Inferior parietal cortex (tissue), 1 donor: ENCODE results near the gene CYP11A1.

ENCODE experiments used
- DNase-seq: peaks from one replicate; pipeline ENCODE4 v3.0.0-alpha.2; 2016; ENCODE audit errors: extremely low spot score

Gene CYP11A1

GRCh38 chr15:74367296-74367854, at the start of gene CYP11A1:
Gene CYP11A1 (minus strand): TSS chr15:74367646. CDS start chr15:74367585, 61 bp downstream.
- no peak for DNase-seq

- no peak for DNase-seq
Observed at GRCh38 chr15:74417225-74417624, 49.8 kb upstream of the CYP11A1 start.

GRCh38 chr15:74415966-74416916, 48.8 kb upstream of the CYP11A1 start:
- no peak for DNase-seq

- no peak for DNase-seq
Observed at GRCh38 chr15:74414603-74415338, 47.3 kb upstream of the CYP11A1 start.

- no peak for DNase-seq
Observed at GRCh38 chr15:74414081-74414580, 46.7 kb upstream of the CYP11A1 start.

GRCh38 chr15:74413350-74414080, 46.1 kb upstream of the CYP11A1 start:
- DNase-seq = no peak

GRCh38 chr15:74412159-74412558, 44.7 kb upstream of the CYP11A1 start:
- DNase-seq = no peak

GRCh38 chr15:74411686-74412085, 44.2 kb upstream of the CYP11A1 start:
- no peak for DNase-seq

GRCh38 chr15:74410502-74410901, 43.1 kb upstream of the CYP11A1 start:
- DNase-seq = no peak

- no peak for DNase-seq
Observed at GRCh38 chr15:74409225-74409624, 41.8 kb upstream of the CYP11A1 start.

GRCh38 chr15:74408815-74409214, 41.4 kb upstream of the CYP11A1 start:
- no peak for DNase-seq

GRCh38 chr15:74408385-74408784, 40.9 kb upstream of the CYP11A1 start:
- DNase-seq = no peak

GRCh38 chr15:74406992-74407705, 39.7 kb upstream of the CYP11A1 start:
- DNase-seq = no peak

GRCh38 chr15:74406517-74406916, 39.1 kb upstream of the CYP11A1 start:
- no peak for DNase-seq

- DNase-seq = no peak
Observed at GRCh38 chr15:74405823-74406222, 38.4 kb upstream of the CYP11A1 start.

GRCh38 chr15:74403991-74404563, 36.6 kb upstream of the CYP11A1 start:
- DNase-seq = no peak

GRCh38 chr15:74403588-74403919, 36.1 kb upstream of the CYP11A1 start:
- no peak for DNase-seq

- no peak for DNase-seq
Observed at GRCh38 chr15:74402873-74403587, 35.6 kb upstream of the CYP11A1 start.

GRCh38 chr15:74402337-74402841, 34.9 kb upstream of the CYP11A1 start:
- DNase-seq = no peak
